GM18507 (cell line): Measurements from ENCODE around the gene NPAS3.

ENCODE experiments used
- DNase-seq: peaks from one replicate; pipeline ENCODE4 v3.0.0; 2011; ENCODE audit warnings: low read depth; ENCODE audit not compliant: insufficient read length; ENCODE audit errors: extremely low spot score
- FAIRE-seq: peaks from 2 replicates; lab custom pipeline; 2011; peaks lifted over from hg19 to GRCh38; lab: Jason Lieb, UNC

NPAS3 gene

GRCh38 chr14:33282331-33283230 lies 343.9 kb downstream of the NPAS3 start:
- FAIRE-seq: no peak

GRCh38 chr14:33285902-33286700 lies 347.4 kb downstream of the NPAS3 start:
- DNase-seq (no peak), FAIRE-seq (no peak)

More at GRCh38 chr14:33282331-33283230, 343.9 kb downstream of the NPAS3 start:
- DNase-seq: no peak

GRCh38 chr14:33287189-33287588 lies 348.5 kb downstream of the NPAS3 start:
- no peak for DNase-seq
- no peak for FAIRE-seq

GRCh38 chr14:33290641-33291040 lies 352.0 kb downstream of the NPAS3 start:
- no peak for FAIRE-seq

GRCh38 chr14:33291529-33292104 lies 352.9 kb downstream of the NPAS3 start:
- DNase-seq: no peak
- FAIRE-seq: no peak

More at GRCh38 chr14:33290641-33291040, 352.0 kb downstream of the NPAS3 start:
- no peak for DNase-seq

- FAIRE-seq: no peak
- no peak for DNase-seq
These were observed 355.7 kb downstream of the NPAS3 start for GRCh38 chr14:33294419-33294818.

GRCh38 chr14:33297565-33297964 lies 358.9 kb downstream of the NPAS3 start:
- no peak for DNase-seq
- no peak for FAIRE-seq

GRCh38 chr14:33307691-33308251 lies 369.1 kb downstream of the NPAS3 start:
- DNase-seq (no peak), FAIRE-seq (no peak)

- FAIRE-seq: no peak
These were observed 370.4 kb downstream of the NPAS3 start for GRCh38 chr14:33309106-33309505.

GRCh38 chr14:33315217-33315616 lies 376.5 kb downstream of the NPAS3 start:
- no peak for DNase-seq

More at GRCh38 chr14:33309106-33309505, 370.4 kb downstream of the NPAS3 start:
- no peak for DNase-seq

GRCh38 chr14:33315721-33316120 lies 377.0 kb downstream of the NPAS3 start:
- FAIRE-seq (no peak), DNase-seq (no peak)

More at GRCh38 chr14:33315217-33315616, 376.5 kb downstream of the NPAS3 start:
- no peak for FAIRE-seq

- FAIRE-seq (no peak), DNase-seq (no peak)
These were observed 379.0 kb downstream of the NPAS3 start for GRCh38 chr14:33317675-33318074.

- no peak for FAIRE-seq
- DNase-seq: no peak
These were observed 385.3 kb downstream of the NPAS3 start for GRCh38 chr14:33323979-33324378.

GRCh38 chr14:33331176-33331949 lies 392.7 kb downstream of the NPAS3 start:
- FAIRE-seq (no peak), DNase-seq (no peak)

- FAIRE-seq (no peak), DNase-seq (no peak)
These were observed 393.8 kb downstream of the NPAS3 start for GRCh38 chr14:33332497-33332896.

- DNase-seq (no peak), FAIRE-seq (no peak)
These were observed 396.7 kb downstream of the NPAS3 start for GRCh38 chr14:33335366-33335765.

- no peak for DNase-seq
- no peak for FAIRE-seq
These were observed 403.8 kb downstream of the NPAS3 start for GRCh38 chr14:33342299-33342974.

GRCh38 chr14:33343016-33343415 lies 404.3 kb downstream of the NPAS3 start:
- FAIRE-seq: no peak
- no peak for DNase-seq
